ENCODE results near the gene AGAP3. TPM values are rescaled to one million over a fixed set of nuclear protein-coding genes. Genes with fewer than 3 reads are reported as not detected.
"Not testable (repeated sequence)": the region's sequence is repeated elsewhere in the genome, so short reads cannot be mapped to it uniquely, and the experiment has no call there.

Gene AGAP3
- 68.3 TPM for polyA plus RNA-seq (ENCODE audit: insufficient read length)

- DNase-seq (ENCODE audit: low read depth) = no peak
Measured at GRCh38 chr7:151085691-151086620, at the start of gene AGAP3. Gene AGAP3, plus strand, starts transcription at chr7:151086475. Its CDS starts 267 bp downstream, at chr7:151086742.

GRCh38 chr7:151038951-151039849, 47.1 kb upstream of the AGAP3 start:
- DNase-seq (ENCODE audit: low read depth) = no peak

GRCh38 chr7:151039850-151040548, 46.3 kb upstream of the AGAP3 start:
- DNase-seq (ENCODE audit: low read depth) = no peak

GRCh38 chr7:151040616-151041375, 45.5 kb upstream of the AGAP3 start:
- DNase-seq (ENCODE audit: low read depth) = no peak

- not testable (repeated sequence) for DNase-seq (ENCODE audit: low read depth)
Measured at GRCh38 chr7:151043449-151043848, 42.8 kb upstream of the AGAP3 start.

GRCh38 chr7:151043959-151044358, 42.3 kb upstream of the AGAP3 start:
- DNase-seq (ENCODE audit: low read depth) = no peak

- DNase-seq (ENCODE audit: low read depth) = no peak
Measured at GRCh38 chr7:151045262-151045661, 41.0 kb upstream of the AGAP3 start.

GRCh38 chr7:151045967-151046366, 40.3 kb upstream of the AGAP3 start:
- DNase-seq (ENCODE audit: low read depth) = no peak

GRCh38 chr7:151046603-151047573, 39.4 kb upstream of the AGAP3 start:
- DNase-seq (ENCODE audit: low read depth) = no peak

- DNase-seq (ENCODE audit: low read depth) = no peak
Measured at GRCh38 chr7:151047976-151048815, 38.1 kb upstream of the AGAP3 start, which contains the start of gene ASIC3. Gene ASIC3, plus strand, starts transcription at chr7:151048531. Its CDS starts 355 bp downstream, at chr7:151048886.

GRCh38 chr7:151048911-151049463, 37.3 kb upstream of the AGAP3 start:
- DNase-seq (ENCODE audit: low read depth) = no peak

- DNase-seq (ENCODE audit: low read depth) = peak; percentile 43
Measured at GRCh38 chr7:151051108-151051507, 35.2 kb upstream of the AGAP3 start.

- DNase-seq (ENCODE audit: low read depth) = no peak
Measured at GRCh38 chr7:151053096-151053495, 33.2 kb upstream of the AGAP3 start.

GRCh38 chr7:151053751-151054150, 32.5 kb upstream of the AGAP3 start:
- DNase-seq (ENCODE audit: low read depth) = no peak

- no peak for DNase-seq (ENCODE audit: low read depth)
Measured at GRCh38 chr7:151056283-151056665, 30.0 kb upstream of the AGAP3 start.

- DNase-seq (ENCODE audit: low read depth) = no peak
Measured at GRCh38 chr7:151056666-151057505, 29.4 kb upstream of the AGAP3 start.

- DNase-seq (ENCODE audit: low read depth) = no peak
Measured at GRCh38 chr7:151057506-151057988, 28.7 kb upstream of the AGAP3 start, which contains the start of gene CDK5. Gene CDK5, minus strand, starts transcription at chr7:151057897. Its CDS starts 49 bp downstream, at chr7:151057848.
